ENCODE results near the gene ARMH2.
"Not testable (repeated sequence)": the region's sequence is repeated elsewhere in the genome, so short reads cannot be mapped to it uniquely, and the experiment has no call there.

DNA sequence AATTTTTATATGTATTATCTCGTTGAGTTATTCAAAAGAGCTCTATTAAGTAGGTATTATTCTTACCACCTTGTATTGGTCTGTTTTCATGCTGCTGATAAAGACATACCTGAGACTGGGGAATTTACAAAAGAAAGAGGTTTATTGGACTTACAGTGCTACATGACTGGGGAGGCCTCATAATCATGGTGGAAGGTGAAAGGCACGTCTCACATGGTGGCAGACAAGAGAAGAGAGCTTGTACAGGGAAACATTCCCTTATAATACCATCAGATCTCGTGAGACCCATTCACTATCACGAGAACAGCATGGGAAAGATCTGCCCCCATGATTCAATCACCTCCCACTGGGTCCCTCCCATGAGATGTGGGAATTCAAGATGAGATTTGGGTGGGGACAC lies 44.3 kb downstream of the ARMH2 start:
- TF ChIP-seq, protein P1, sequence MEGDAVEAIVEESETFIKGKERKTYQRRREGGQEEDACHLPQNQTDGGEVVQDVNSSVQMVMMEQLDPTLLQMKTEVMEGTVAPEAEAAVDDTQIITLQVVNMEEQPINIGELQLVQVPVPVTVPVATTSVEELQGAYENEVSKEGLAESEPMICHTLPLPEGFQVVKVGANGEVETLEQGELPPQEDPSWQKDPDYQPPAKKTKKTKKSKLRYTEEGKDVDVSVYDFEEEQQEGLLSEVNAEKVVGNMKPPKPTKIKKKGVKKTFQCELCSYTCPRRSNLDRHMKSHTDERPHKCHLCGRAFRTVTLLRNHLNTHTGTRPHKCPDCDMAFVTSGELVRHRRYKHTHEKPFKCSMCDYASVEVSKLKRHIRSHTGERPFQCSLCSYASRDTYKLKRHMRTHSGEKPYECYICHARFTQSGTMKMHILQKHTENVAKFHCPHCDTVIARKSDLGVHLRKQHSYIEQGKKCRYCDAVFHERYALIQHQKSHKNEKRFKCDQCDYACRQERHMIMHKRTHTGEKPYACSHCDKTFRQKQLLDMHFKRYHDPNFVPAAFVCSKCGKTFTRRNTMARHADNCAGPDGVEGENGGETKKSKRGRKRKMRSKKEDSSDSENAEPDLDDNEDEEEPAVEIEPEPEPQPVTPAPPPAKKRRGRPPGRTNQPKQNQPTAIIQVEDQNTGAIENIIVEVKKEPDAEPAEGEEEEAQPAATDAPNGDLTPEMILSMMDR (IDR thresholded peaks at IDR 0.05), result not testable (repeated sequence)
- not testable (repeated sequence) for TF ChIP-seq POLR2A (IDR thresholded peaks at IDR 0.05)
